ENCODE measurements around the gene ARHGAP5. TPM values are rescaled to one million over a fixed set of nuclear protein-coding genes. Genes with fewer than 3 reads are reported as not detected.
A peak's percentile ranks its signal among the peaks of the same experiment; 100 is the strongest.

ARHGAP5 gene
- total RNA-seq, 2 donors from 2014 or later, result 29.5 to 42.8 TPM

- no peak overlapping the region for H3K4me3 Mint-ChIP-seq
- peaks cover 5 to 8% of the 10 kb centered on the region in 2 donors for H3K36me3 Mint-ChIP-seq (ENCODE audit: insufficient read depth in 2 of 2)
- DNase-seq (no peak), ATAC-seq (replicated peaks in 1 of 2) (peak; percentile 31 to 54)
- peaks cover 6 to 11% of the 10 kb centered on the region in 2 donors for H3K9me3 Mint-ChIP-seq
- H3K4me1 Mint-ChIP-seq (ENCODE audit: low read depth), result peaks cover 7% of the 10 kb centered on the region
- H3K27me3 Mint-ChIP-seq (ENCODE audit: low read depth), result peaks cover 13% of the 10 kb centered on the region
- H3K27ac Mint-ChIP-seq, result no peak overlapping the region
Measured at GRCh38 chr14:32183151-32184058, 106.3 kb downstream of the ARHGAP5 start.

GRCh38 chr14:32185097-32185496 lies 108.0 kb downstream of the ARHGAP5 start:
- H3K27ac Mint-ChIP-seq, result no peak overlapping the region
- no peak for ATAC-seq (replicated peaks in 1 of 2)

GRCh38 chr14:32186248-32186647 lies 109.1 kb downstream of the ARHGAP5 start:
- H3K4me3 Mint-ChIP-seq, result no peak overlapping the region
- H3K9me3 Mint-ChIP-seq, result peaks cover 0 to 4% of the 10 kb centered on the region in 2 donors
- H3K27ac Mint-ChIP-seq, result no peak overlapping the region

More at GRCh38 chr14:32185097-32185496, 108.0 kb downstream of the ARHGAP5 start:
- Mint-ChIP-seq H3K27me3 (ENCODE audit: low read depth) (peaks cover 7% of the 10 kb centered on the region), H3K9me3 (peaks cover 0 to 11% of the 10 kb centered on the region in 2 donors), H3K4me1 (ENCODE audit: low read depth) (peaks cover 7% of the 10 kb centered on the region), H3K4me3 (no peak overlapping the region), H3K36me3 (ENCODE audit: insufficient read depth in 2 of 2) (peaks cover 4 to 5% of the 10 kb centered on the region in 2 donors)
- no peak for DNase-seq

GRCh38 chr14:32189811-32190210 lies 112.7 kb downstream of the ARHGAP5 start:
- Mint-ChIP-seq H3K4me3 (no peak overlapping the region), H3K36me3 (ENCODE audit: insufficient read depth in 2 of 2) (peaks cover 0 to 2% of the 10 kb centered on the region in 2 donors), H3K27me3 (ENCODE audit: low read depth) (no peaks in the 10 kb centered on the region), H3K9me3 (peaks cover 0 to 2% of the 10 kb centered on the region in 2 donors), H3K4me1 (ENCODE audit: low read depth) (peaks cover 28% of the 10 kb centered on the region), H3K27ac (peak overlapping the region; percentile 22)
- no peak for DNase-seq
- ATAC-seq (replicated peaks in 1 of 2), result no peak

More at GRCh38 chr14:32186248-32186647, 109.1 kb downstream of the ARHGAP5 start:
- ATAC-seq (replicated peaks in 1 of 2), result no peak
- H3K4me1 Mint-ChIP-seq (ENCODE audit: low read depth), result peaks cover 7% of the 10 kb centered on the region
- H3K27me3 Mint-ChIP-seq (ENCODE audit: low read depth), result no peaks in the 10 kb centered on the region
- DNase-seq, result no peak
- peaks cover 0 to 4% of the 10 kb centered on the region in 2 donors for H3K36me3 Mint-ChIP-seq (ENCODE audit: insufficient read depth in 2 of 2)

- H3K9me3 Mint-ChIP-seq, result no peaks in the 10 kb centered on the region
- no peak for ATAC-seq (replicated peaks in 1 of 2)
- H3K4me3 Mint-ChIP-seq, result no peak overlapping the region
Measured at GRCh38 chr14:32190673-32191072, 113.6 kb downstream of the ARHGAP5 start.

GRCh38 chr14:32192712-32193373 lies 115.7 kb downstream of the ARHGAP5 start:
- DNase-seq (no peak), ATAC-seq (replicated peaks in 1 of 2) (peak; percentile 37 to 51)
- peaks cover 27% of the 10 kb centered on the region for H3K4me1 Mint-ChIP-seq (ENCODE audit: low read depth)
- no peak overlapping the region for H3K27ac Mint-ChIP-seq
- H3K4me3 Mint-ChIP-seq, result peak overlapping the region in 1 of 2 donors; percentile 42
- H3K36me3 Mint-ChIP-seq (ENCODE audit: insufficient read depth in 2 of 2), result no peaks in the 10 kb centered on the region
- no peaks in the 10 kb centered on the region for H3K9me3 Mint-ChIP-seq
- peaks cover 20% of the 10 kb centered on the region for H3K27me3 Mint-ChIP-seq (ENCODE audit: low read depth)

More at GRCh38 chr14:32190673-32191072, 113.6 kb downstream of the ARHGAP5 start:
- no peak overlapping the region for H3K27ac Mint-ChIP-seq
- no peaks in the 10 kb centered on the region for H3K36me3 Mint-ChIP-seq (ENCODE audit: insufficient read depth in 2 of 2)
- no peak for DNase-seq
- peaks cover 4% of the 10 kb centered on the region for H3K27me3 Mint-ChIP-seq (ENCODE audit: low read depth)
- peaks cover 29% of the 10 kb centered on the region for H3K4me1 Mint-ChIP-seq (ENCODE audit: low read depth)

- Mint-ChIP-seq H3K4me3 (peak overlapping the region; percentile 3 to 42), H3K27me3 (ENCODE audit: low read depth) (peaks cover 20% of the 10 kb centered on the region), H3K36me3 (ENCODE audit: insufficient read depth in 2 of 2) (no peaks in the 10 kb centered on the region), H3K9me3 (no peaks in the 10 kb centered on the region), H3K27ac (no peak overlapping the region), H3K4me1 (ENCODE audit: low read depth) (peaks cover 34% of the 10 kb centered on the region)
- peak; percentile 89 to 91 for ATAC-seq (replicated peaks in 1 of 2)
- DNase-seq, result no peak
Measured at GRCh38 chr14:32193532-32193931, 116.4 kb downstream of the ARHGAP5 start.

GRCh38 chr14:32195636-32196035 lies 118.5 kb downstream of the ARHGAP5 start:
- Mint-ChIP-seq H3K27ac (no peak overlapping the region), H3K27me3 (ENCODE audit: low read depth) (peaks cover 20% of the 10 kb centered on the region), H3K4me3 (no peak overlapping the region), H3K4me1 (ENCODE audit: low read depth) (peaks cover 41% of the 10 kb centered on the region), H3K9me3 (no peaks in the 10 kb centered on the region), H3K36me3 (ENCODE audit: insufficient read depth in 2 of 2) (no peaks in the 10 kb centered on the region)
- DNase-seq, result no peak
- no peak for ATAC-seq (replicated peaks in 1 of 2)

GRCh38 chr14:32197919-32198318 lies 120.8 kb downstream of the ARHGAP5 start:
- peaks cover 48% of the 10 kb centered on the region for H3K4me1 Mint-ChIP-seq (ENCODE audit: low read depth)
- no peak overlapping the region for H3K27ac Mint-ChIP-seq
- H3K4me3 Mint-ChIP-seq, result no peak overlapping the region
- H3K27me3 Mint-ChIP-seq (ENCODE audit: low read depth), result peaks cover 20% of the 10 kb centered on the region
- no peaks in the 10 kb centered on the region for H3K9me3 Mint-ChIP-seq
- ATAC-seq (replicated peaks in 1 of 2), result peak in 1 of 2 donors; percentile 12
- peak in 1 of 2 donors; percentile 21 for DNase-seq
- H3K36me3 Mint-ChIP-seq (ENCODE audit: insufficient read depth in 2 of 2), result no peaks in the 10 kb centered on the region

- H3K27me3 Mint-ChIP-seq (ENCODE audit: low read depth), result peaks cover 17% of the 10 kb centered on the region
- no peaks in the 10 kb centered on the region for H3K9me3 Mint-ChIP-seq
Measured at GRCh38 chr14:32200368-32201192, 123.5 kb downstream of the ARHGAP5 start.

GRCh38 chr14:32201193-32201815 lies 124.2 kb downstream of the ARHGAP5 start:
- peaks cover 53% of the 10 kb centered on the region for H3K4me1 Mint-ChIP-seq (ENCODE audit: low read depth)
- H3K27ac Mint-ChIP-seq, result peak overlapping the region; percentile 96
- ATAC-seq (replicated peaks in 1 of 2) (peak; percentile 67), DNase-seq (peak; percentile 88 to 90)
- H3K27me3 Mint-ChIP-seq (ENCODE audit: low read depth), result peaks cover 10% of the 10 kb centered on the region
- H3K36me3 Mint-ChIP-seq (ENCODE audit: insufficient read depth in 2 of 2), result no peaks in the 10 kb centered on the region
- peak overlapping the region; percentile 89 to 98 for H3K4me3 Mint-ChIP-seq
- H3K9me3 Mint-ChIP-seq, result no peaks in the 10 kb centered on the region

More at GRCh38 chr14:32200368-32201192, 123.5 kb downstream of the ARHGAP5 start:
- Mint-ChIP-seq H3K4me1 (ENCODE audit: low read depth) (peaks cover 45% of the 10 kb centered on the region), H3K27ac (peak overlapping the region; percentile 70), H3K36me3 (ENCODE audit: insufficient read depth in 2 of 2) (no peaks in the 10 kb centered on the region), H3K4me3 (peak overlapping the region; percentile 89 to 98)
- ATAC-seq (replicated peaks in 1 of 2) (no peak), DNase-seq (no peak)

- Mint-ChIP-seq H3K4me3 (peak within 1 kb of the TSS; percentile 89 to 98), H3K9me3 (no peaks in the 10 kb centered on the region), H3K36me3 (ENCODE audit: insufficient read depth in 2 of 2) (no peaks in the 10 kb centered on the region), H3K4me1 (ENCODE audit: low read depth) (peaks cover 57% of the 10 kb centered on the region), H3K27me3 (ENCODE audit: low read depth) (peaks cover 6% of the 10 kb centered on the region), H3K27ac (peak within 1 kb of the TSS; percentile 96)
- DNase-seq (peak; percentile 41 to 44), ATAC-seq (replicated peaks in 1 of 2) (peak; percentile 11 to 32)
Measured at GRCh38 chr14:32201816-32202490, 124.8 kb downstream of the ARHGAP5 start, which contains the start of gene RNU6-7. RNU6-7 (plus strand) TSS chr14:32202045.
